Measurements from ENCODE around the gene DGKI. TPM values are rescaled to one million over a fixed set of nuclear protein-coding genes. Genes with fewer than 3 reads are reported as not detected.

DGKI gene
- total and polyA plus RNA-seq, 9 of the 15 experiments (the other 6 are each of a cell fraction or from before 2014, with no cell fraction given): 0.11 to 0.54 (median 0.15) TPM; not detected in 5

DNA sequence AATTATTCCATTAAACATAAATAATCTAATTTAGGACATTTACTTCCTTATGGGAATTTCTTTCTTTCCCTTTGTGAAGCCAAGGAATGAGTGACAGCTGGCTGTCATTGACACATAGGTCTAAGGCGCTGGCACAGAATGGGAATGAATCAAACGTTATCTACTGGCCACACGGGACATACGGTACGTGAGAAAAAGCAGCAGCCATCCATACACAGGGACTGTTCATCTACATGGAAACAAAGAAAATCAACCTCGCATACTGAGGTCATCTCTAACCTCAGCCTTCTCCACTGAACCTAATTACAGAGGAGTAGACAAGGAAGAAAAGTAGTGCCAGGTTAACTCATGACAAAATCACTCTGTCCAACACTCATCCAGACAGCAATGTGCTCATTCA is 376.9 kb downstream of the DGKI start:
- Histone ChIP-seq H3K4me2 (ENCODE audit: insufficient read depth, low read length) (no peak overlapping the region), H3K9me1 (ENCODE audit: control insufficient read depth, insufficient read depth, low read length) (no peaks in the 10 kb centered on the region), H3K4me1 (replicated peaks in 1 of 2; ENCODE audit: control insufficient read depth in 2 of 2, insufficient read depth in 2 of 2, low read length in 2 of 2) (no peaks in the 10 kb centered on the region), H3K9ac (ENCODE audit: insufficient read depth in 1 of 2, low read depth in 2 of 2, low read length in 2 of 2) (no peak overlapping the region), H3K27me3 (ENCODE audit: control insufficient read depth in 2 of 2, insufficient read depth in 2 of 2, low read length in 2 of 2) (no peaks in the 10 kb centered on the region), H3K27ac (ENCODE audit: extremely low read depth, low read depth, low read length) (no peak overlapping the region), H2AFZ (ENCODE audit: low read depth, low read length) (no peak overlapping the region), H3K36me3 (ENCODE audit: control insufficient read depth, insufficient read depth, low read length) (no peaks in the 10 kb centered on the region), H4K20me1 (replicated peaks; ENCODE audit: control insufficient read depth, insufficient read depth, low read length) (no peaks in the 10 kb centered on the region), H3K79me2 (ENCODE audit: control insufficient read depth, insufficient read depth, low read length) (no peaks in the 10 kb centered on the region), H3K4me3 (no peak overlapping the region), H3K9me3 (replicated peaks; ENCODE audit: control insufficient read depth, insufficient read depth, low read depth, low read length) (no peaks in the 10 kb centered on the region)
- no peak for FAIRE-seq
- WGBS (ENCODE audit: insufficient coverage, low coverage, missing lambda C conversion rate): 3% methylated on average over 6 of the region's 6 CpGs
- ChIA-PET CTCF (ENCODE audit: low intra/inter-chr PET ratio) (no interaction called here), POLR2A (no interaction called here)
- ATAC-seq: no peak
- no peak for DNase-seq (ENCODE audit: extremely low read depth in 1 of 4, low spot score in 3 of 4)
- in situ Hi-C loops (cut with MboI) (loop anchor here (25.0 kb wide), 1 partner anchor 1658 kb away; no protein-coding TSS in a partner anchor), intact Hi-C loops (cut with micrococcal nuclease) (no loop called here)
- no TSS peak for BruUV-seq (replicated peaks)
- TF ChIP-seq SIN3A (IDR thresholded peaks at IDR 0.05; ENCODE audit: borderline replicate concordance in 2 of 2, control insufficient read depth in 1 of 2, low read depth in 2 of 2, low read length in 2 of 2) (no peak), ILF3 (IDR thresholded peaks at IDR 0.05; ENCODE audit: borderline replicate concordance) (no peak), BRCA1 (IDR thresholded peaks at IDR 0.05) (no peak), BRCA1 (CRISPR knock-in tag; IDR thresholded peaks at IDR 0.05) (no peak), CBFA2T3 (IDR thresholded peaks at IDR 0.05) (no peak), CTBP1 (IDR thresholded peaks at IDR 0.05; ENCODE audit: borderline replicate concordance) (no peak), BRD9 (IDR thresholded peaks at IDR 0.05; ENCODE audit: low read depth, partially characterized antibody) (no peak), KLF16 (IDR thresholded peaks at IDR 0.05) (no peak), GTF2F1 (IDR thresholded peaks at IDR 0.05; ENCODE audit: low read depth, low read length) (no peak), LCOR (CRISPR knock-in tag; IDR thresholded peaks at IDR 0.05) (no peak), PHF8 (IDR thresholded peaks at IDR 0.05; ENCODE audit: borderline replicate concordance, low read length) (no peak)
- TF ChIP-seq, protein P1, sequence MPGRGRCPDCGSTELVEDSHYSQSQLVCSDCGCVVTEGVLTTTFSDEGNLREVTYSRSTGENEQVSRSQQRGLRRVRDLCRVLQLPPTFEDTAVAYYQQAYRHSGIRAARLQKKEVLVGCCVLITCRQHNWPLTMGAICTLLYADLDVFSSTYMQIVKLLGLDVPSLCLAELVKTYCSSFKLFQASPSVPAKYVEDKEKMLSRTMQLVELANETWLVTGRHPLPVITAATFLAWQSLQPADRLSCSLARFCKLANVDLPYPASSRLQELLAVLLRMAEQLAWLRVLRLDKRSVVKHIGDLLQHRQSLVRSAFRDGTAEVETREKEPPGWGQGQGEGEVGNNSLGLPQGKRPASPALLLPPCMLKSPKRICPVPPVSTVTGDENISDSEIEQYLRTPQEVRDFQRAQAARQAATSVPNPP (IDR thresholded peaks at IDR 0.05; ENCODE audit: borderline replicate concordance, insufficient read depth, insufficient read length): no peak
- TF ChIP-seq, protein P2, sequence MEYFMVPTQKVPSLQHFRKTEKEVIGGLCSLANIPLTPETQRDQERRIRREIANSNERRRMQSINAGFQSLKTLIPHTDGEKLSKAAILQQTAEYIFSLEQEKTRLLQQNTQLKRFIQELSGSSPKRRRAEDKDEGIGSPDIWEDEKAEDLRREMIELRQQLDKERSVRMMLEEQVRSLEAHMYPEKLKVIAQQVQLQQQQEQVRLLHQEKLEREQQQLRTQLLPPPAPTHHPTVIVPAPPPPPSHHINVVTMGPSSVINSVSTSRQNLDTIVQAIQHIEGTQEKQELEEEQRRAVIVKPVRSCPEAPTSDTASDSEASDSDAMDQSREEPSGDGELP (CRISPR knock-in tag; IDR thresholded peaks at IDR 0.05; ENCODE audit: borderline replicate concordance): no peak
- TF ChIP-seq, protein P3, sequence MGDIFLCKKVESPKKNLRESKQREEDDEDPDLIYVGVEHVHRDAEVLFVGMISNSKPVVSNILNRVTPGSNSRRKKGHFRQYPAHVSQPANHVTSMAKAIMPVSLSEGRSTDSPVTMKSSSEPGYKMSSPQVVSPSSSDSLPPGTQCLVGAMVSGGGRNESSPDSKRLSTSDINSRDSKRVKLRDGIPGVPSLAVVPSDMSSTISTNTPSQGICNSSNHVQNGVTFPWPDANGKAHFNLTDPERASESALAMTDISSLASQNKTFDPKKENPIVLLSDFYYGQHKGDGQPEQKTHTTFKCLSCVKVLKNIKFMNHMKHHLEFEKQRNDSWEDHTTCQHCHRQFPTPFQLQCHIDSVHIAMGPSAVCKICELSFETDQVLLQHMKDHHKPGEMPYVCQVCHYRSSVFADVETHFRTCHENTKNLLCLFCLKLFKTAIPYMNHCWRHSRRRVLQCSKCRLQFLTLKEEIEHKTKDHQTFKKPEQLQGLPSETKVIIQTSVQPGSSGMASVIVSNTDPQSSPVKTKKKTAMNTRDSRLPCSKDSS (IDR thresholded peaks at IDR 0.05; ENCODE audit: low read depth, partially characterized antibody): no peak
- TF ChIP-seq, protein P4, sequence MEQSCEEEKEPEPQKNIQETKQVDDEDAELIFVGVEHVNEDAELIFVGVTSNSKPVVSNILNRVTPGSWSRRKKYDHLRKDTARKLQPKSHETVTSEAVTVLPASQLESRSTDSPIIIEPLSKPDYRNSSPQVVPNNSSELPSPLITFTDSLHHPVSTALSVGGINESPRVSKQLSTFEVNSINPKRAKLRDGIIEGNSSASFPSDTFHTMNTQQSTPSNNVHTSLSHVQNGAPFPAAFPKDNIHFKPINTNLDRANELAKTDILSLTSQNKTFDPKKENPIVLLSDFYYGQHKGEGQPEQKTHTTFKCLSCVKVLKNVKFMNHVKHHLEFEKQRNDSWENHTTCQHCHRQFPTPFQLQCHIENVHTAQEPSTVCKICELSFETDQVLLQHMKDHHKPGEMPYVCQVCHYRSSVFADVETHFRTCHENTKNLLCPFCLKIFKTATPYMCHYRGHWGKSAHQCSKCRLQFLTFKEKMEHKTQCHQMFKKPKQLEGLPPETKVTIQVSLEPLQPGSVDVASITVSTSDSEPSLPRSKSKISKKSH (CRISPR knock-in tag; IDR thresholded peaks at IDR 0.05): no peak
- TF ChIP-seq, protein P5, sequence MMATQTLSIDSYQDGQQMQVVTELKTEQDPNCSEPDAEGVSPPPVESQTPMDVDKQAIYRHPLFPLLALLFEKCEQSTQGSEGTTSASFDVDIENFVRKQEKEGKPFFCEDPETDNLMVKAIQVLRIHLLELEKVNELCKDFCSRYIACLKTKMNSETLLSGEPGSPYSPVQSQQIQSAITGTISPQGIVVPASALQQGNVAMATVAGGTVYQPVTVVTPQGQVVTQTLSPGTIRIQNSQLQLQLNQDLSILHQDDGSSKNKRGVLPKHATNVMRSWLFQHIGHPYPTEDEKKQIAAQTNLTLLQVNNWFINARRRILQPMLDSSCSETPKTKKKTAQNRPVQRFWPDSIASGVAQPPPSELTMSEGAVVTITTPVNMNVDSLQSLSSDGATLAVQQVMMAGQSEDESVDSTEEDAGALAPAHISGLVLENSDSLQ (IDR thresholded peaks at IDR 0.05): no peak
